IMR-90 (cell line): ENCODE measurements around the gene PLA2G2F. TPM values are rescaled to one million over a fixed set of nuclear protein-coding genes. Genes with fewer than 3 reads are reported as not detected.
"Not testable (repeated sequence)": the region's sequence is repeated elsewhere in the genome, so short reads cannot be mapped to it uniquely, and the experiment has no call there.

Experiments
- ATAC-seq: fragments of 200-7000 bp; cut with Tn5 transposase; 2 replicates; pipeline ENCODE4 v1.9.1; 2020; ENCODE audit warnings: low read depth, mild to moderate bottlenecking, moderate library complexity
- BruUV-seq: library from RNA; stranded (reverse); fragments of 400-500 nt; replicated peaks from 2 replicates; lab custom pipeline; 2021; lab: Mats Ljungman, UMichigan
- CTCF ChIA-PET: fragments of 300-600 bp; formaldehyde crosslinking; extraction: SDS; loops from one replicate; lab custom pipeline; 2021; ENCODE audit warnings: antibody characterized with exemption; lab: Yijun Ruan, JAX
- POLR2A ChIA-PET: fragments of 300-600 bp; sonication (Branson Sonifier 250); formaldehyde crosslinking; loops from one replicate; lab custom pipeline; 2022; ENCODE audit warnings: antibody characterized with exemption; ENCODE audit not compliant: unreplicated experiment; lab: Charles Lee
- DNase-seq: peaks from one replicate; pipeline ENCODE4 v3.0.0; 2013
- H2AFZ ChIP-seq: replicated peaks from 2 replicates; pipeline ENCODE3; 2013; ENCODE audit warnings: low read length, mild to moderate bottlenecking; ENCODE audit not compliant: poor library complexity
- H2AK5ac ChIP-seq: 2 replicates; pipeline ENCODE4 v1.6.1; 2013; ENCODE audit warnings: low read depth, low read length, inconsistent platforms
- H2AK9ac ChIP-seq: replicated peaks from 2 replicates; pipeline ENCODE3; 2013; ENCODE audit warnings: mild to moderate bottlenecking, low read depth, low read length, moderate library complexity; ENCODE audit not compliant: poor library complexity
- H2BK120ac ChIP-seq: 2 replicates; pipeline ENCODE4 v1.6.1; 2013; ENCODE audit warnings: low read depth, low read length, inconsistent platforms
- H2BK15ac ChIP-seq: 3 replicates; pipeline ENCODE4 v1.6.1; 2013; ENCODE audit warnings: low read depth, low read length, inconsistent platforms
- H2BK20ac ChIP-seq: 2 replicates; pipeline ENCODE4 v1.6.1; 2013; ENCODE audit warnings: low read depth, mild to moderate bottlenecking, inconsistent platforms, low read length, moderate library complexity
- H2BK5ac ChIP-seq: 2 replicates; pipeline ENCODE4 v1.6.1; 2013; ENCODE audit warnings: mild to moderate bottlenecking, low read depth, low read length, inconsistent platforms; ENCODE audit not compliant: poor library complexity, severe bottlenecking
- H3K14ac ChIP-seq: replicated peaks from 2 replicates; pipeline ENCODE4 v1.6.1; 2013; ENCODE audit warnings: low read depth, low read length, inconsistent platforms
- H3K18ac ChIP-seq: 2 replicates; pipeline ENCODE4 v1.6.1; 2013; ENCODE audit warnings: low read depth, low read length, control low read depth
- H3K23ac ChIP-seq: 2 replicates; pipeline ENCODE4 v1.6.1; 2013; ENCODE audit warnings: low read depth, low read length, inconsistent platforms
- H3K27ac ChIP-seq: 2 replicates; pipeline ENCODE4 v1.5.1; 2013; ENCODE audit warnings: mild to moderate bottlenecking, control low read depth, low read length; ENCODE audit not compliant: insufficient read depth
- H3K27me3 ChIP-seq: 2 replicates; pipeline ENCODE4 v1.6.1; 2013; ENCODE audit warnings: low read length; ENCODE audit not compliant: control insufficient read depth, insufficient read depth
- H3K36me3 ChIP-seq: 2 replicates; pipeline ENCODE4 v1.6.1; 2013; ENCODE audit warnings: low read length, mixed read lengths; ENCODE audit not compliant: control insufficient read depth, insufficient read depth
- H3K4ac ChIP-seq: 2 replicates; pipeline ENCODE4 v1.6.1; 2013; ENCODE audit warnings: low read depth, low read length, inconsistent platforms
- H3K4me1 ChIP-seq: 2 replicates; pipeline ENCODE4 v1.6.1; 2013; ENCODE audit warnings: low read length, mixed read lengths; ENCODE audit not compliant: control insufficient read depth, insufficient read depth
- H3K4me2 ChIP-seq: 2 replicates; pipeline ENCODE4 v1.6.1; 2013; ENCODE audit warnings: low read depth, mild to moderate bottlenecking, control low read depth, low read length, moderate library complexity
- H3K4me3 ChIP-seq: 2 replicates; pipeline ENCODE4 v1.5.1; 2013; ENCODE audit warnings: low read depth, mild to moderate bottlenecking, control low read depth, low read length, moderate library complexity; ENCODE audit not compliant: insufficient read depth
- H3K56ac ChIP-seq: 2 replicates; pipeline ENCODE4 v1.6.1; 2013; ENCODE audit warnings: low read length, inconsistent platforms; ENCODE audit not compliant: insufficient read depth; ENCODE audit errors: extremely low read depth
- H3K79me1 ChIP-seq, 2 experiments: 2 replicates each; pipeline ENCODE4 v1.6.1; 2013; ENCODE audit warnings: low read length in 2 of 2, inconsistent platforms in 1 of 2, low read depth in 1 of 2
- H3K9ac ChIP-seq: 2 replicates; pipeline ENCODE4 v1.6.1; 2013; ENCODE audit warnings: low read depth, low read length, control low read depth
- H3K9me1 ChIP-seq: 2 replicates; pipeline ENCODE4 v1.6.1; 2013; ENCODE audit warnings: low read length, inconsistent platforms; ENCODE audit not compliant: insufficient read depth
- H3K9me3 ChIP-seq: 2 replicates; pipeline ENCODE4 v1.6.1; 2013; ENCODE audit warnings: low read length; ENCODE audit not compliant: control insufficient read depth, insufficient read depth
- H4K20me1 ChIP-seq: 2 replicates; pipeline ENCODE4 v1.6.1; 2013; ENCODE audit warnings: low read length, inconsistent platforms; ENCODE audit not compliant: insufficient read depth
- H4K5ac ChIP-seq: 2 replicates; pipeline ENCODE4 v1.6.1; 2013; ENCODE audit warnings: mild to moderate bottlenecking, low read depth, low read length, control low read depth
- H4K8ac ChIP-seq, 2 experiments: 2 replicates each; pipeline ENCODE4 v1.6.1; 2013; ENCODE audit warnings: low read depth in 2 of 2, low read length in 2 of 2, control low read depth in 1 of 2, inconsistent platforms in 1 of 2
- H4K91ac ChIP-seq: 2 replicates; pipeline ENCODE4 v1.6.1; 2013; ENCODE audit warnings: low read depth, low read length, inconsistent platforms; ENCODE audit not compliant: insufficient read depth
- POLR2A ChIP-seq: IDR thresholded peaks from 2 replicates; pipeline ENCODE4 v1.6.1; 2012; ENCODE audit warnings: mild to moderate bottlenecking, low read depth, low read length
- WGBS, 2 experiments: methylation state at CpG; one replicate each; pipeline versions ENCODE4 v1.1.5 to v1.1.7; 2013; ENCODE audit warnings: missing lambda C conversion rate in 2 of 2; ENCODE audit not compliant: insufficient read length in 1 of 2; ENCODE audit errors: extremely low coverage in 2 of 2; 5-methylcytosine and 5-hydroxymethylcytosine counted together
- dilution Hi-C: fragments of 300-500 bp; cut with HindIII; formaldehyde crosslinking; loops from one replicate; pipeline ENCODE4 v1.14.3; 2018; ENCODE audit warnings: low sequenced_read_pairs; ENCODE audit not compliant: unreplicated experiment
- in situ Hi-C: fragments of 300-500 bp; cut with MboI; formaldehyde crosslinking; loops from 3 replicates; pipeline ENCODE4 v1.14.3; 2019; ENCODE audit warnings: low sequenced_read_pairs, inconsistent platforms, mixed read lengths
- intact Hi-C: fragments of 100-400 bp; cut with micrococcal nuclease; formaldehyde crosslinking; loops from 2 replicates; pipeline ENCODE4 v1.10.0; 2022
- polyA plus RNA-seq, 3 experiments: library from polyadenylated mRNA; depleted of rRNA; stranded (reverse); fragments of >200 nt; gene quantifications; 2 replicates each; pipeline ENCODE4 v1.2.3, GENCODE V29; 2012; ENCODE audit warnings: low replicate concordance in 1 of 3
- total RNA-seq: library from RNA; depleted of rRNA; stranded (reverse); fragments of >200 nt; gene quantifications from 2 replicates; pipeline ENCODE4 v1.2.3, GENCODE V29; 2012

The PLA2G2F gene
- total and polyA plus RNA-seq, 2 of the 4 experiments (the other 2 are of a cell fraction), result not detected

DNA sequence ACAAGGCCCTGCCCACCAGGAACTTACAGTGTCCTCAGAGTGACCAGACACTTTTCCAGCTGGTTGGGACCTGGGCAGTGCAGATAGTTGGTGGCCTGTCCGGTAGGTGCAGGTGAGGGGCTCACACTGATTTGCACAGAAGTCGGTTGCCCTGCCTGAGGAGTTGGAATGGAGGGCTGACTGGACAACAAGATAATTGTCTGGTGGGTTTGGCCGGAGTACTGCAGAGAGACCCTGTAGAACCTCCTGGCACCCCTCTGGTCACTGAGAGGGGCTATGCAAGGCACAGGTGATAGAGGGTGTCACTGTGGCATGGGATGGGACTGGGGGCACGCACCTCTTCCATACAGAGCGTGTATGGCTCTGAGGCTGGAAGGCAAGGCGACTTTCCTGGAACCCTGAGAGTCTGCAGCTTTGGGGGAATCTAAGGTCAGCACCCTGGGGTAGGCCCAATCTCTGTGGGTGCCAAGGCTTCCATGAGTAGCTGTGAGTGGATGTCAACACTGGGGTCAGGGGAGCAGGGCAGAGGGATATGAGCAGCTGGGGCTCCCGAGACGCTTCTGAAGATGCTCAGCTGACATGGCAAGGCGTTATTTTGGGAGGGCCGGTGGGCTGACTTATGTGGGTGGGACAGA lies 12.2 kb upstream of the PLA2G2F start:
- dilution Hi-C loops, result no loop called here
- ATAC-seq (no peak), DNase-seq (no peak)
- ChIA-PET CTCF (no interaction called here), POLR2A (no interaction called here)
- H3K79me1 ChIP-seq, result no peaks in the 10 kb centered on the region
- no peak overlapping the region for H3K4me2 ChIP-seq
- no peak overlapping the region for H2BK15ac ChIP-seq
- no peak overlapping the region for H3K4ac ChIP-seq
- H2AK9ac ChIP-seq, result no peak overlapping the region
- no peak overlapping the region for H2BK5ac ChIP-seq
- no peaks in the 10 kb centered on the region for H3K9me3 ChIP-seq
- H2BK20ac ChIP-seq, result no peak overlapping the region
- no peak overlapping the region for H2AK5ac ChIP-seq
- no peak overlapping the region for H4K5ac ChIP-seq
- no peak overlapping the region for H2BK120ac ChIP-seq
- no peak overlapping the region for H3K14ac ChIP-seq
- intact Hi-C loops, result no loop called here
- no peak overlapping the region for H2AFZ ChIP-seq
- no peak overlapping the region for H4K8ac ChIP-seq
- H3K18ac ChIP-seq, result no peak overlapping the region
- peaks cover 2% of the 10 kb centered on the region for H3K27me3 ChIP-seq
- H3K9ac ChIP-seq, result no peak overlapping the region
- no peaks in the 10 kb centered on the region for H4K20me1 ChIP-seq
- no peaks in the 10 kb centered on the region for H3K36me3 ChIP-seq
- no peak overlapping the region for H3K4me3 ChIP-seq
- H3K27ac ChIP-seq, result no peak overlapping the region
- no peaks in the 10 kb centered on the region for H3K4me1 ChIP-seq
- no CpG with 5 or more reads among the region's 10 CpGs for WGBS, 2 experiments
- no peak for TF ChIP-seq POLR2A
- no peaks in the 10 kb centered on the region for H3K9me1 ChIP-seq
- no peak overlapping the region for H3K56ac ChIP-seq
- H4K91ac ChIP-seq, result no peak overlapping the region
- BruUV-seq, result no TSS peak
- H3K23ac ChIP-seq, result no peak overlapping the region
- in situ Hi-C loops, result no loop called here

DNA sequence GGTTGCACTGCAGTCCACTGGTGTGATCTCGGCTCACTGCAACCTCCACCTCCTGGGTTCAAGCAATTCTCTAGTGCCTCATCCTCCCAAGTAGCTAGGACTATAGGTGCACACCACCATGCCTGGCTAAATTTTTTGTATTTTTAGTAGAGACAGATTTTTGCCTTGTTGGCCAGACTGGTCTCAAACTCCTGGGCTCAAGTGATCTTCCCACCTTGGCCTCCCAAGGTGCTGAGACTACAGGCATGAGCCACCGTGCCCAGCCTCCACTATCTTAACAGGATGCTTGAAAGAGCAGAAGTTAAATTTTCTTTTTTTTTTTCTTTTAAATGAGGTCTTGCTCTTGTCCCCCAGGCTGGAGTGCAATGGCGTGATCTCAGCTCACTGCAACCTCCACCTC lies 8.6 kb upstream of the PLA2G2F start:
- intact Hi-C loops, dilution Hi-C loops: not testable (repeated sequence)

More for the DNA sequence above, 8.6 kb upstream of the PLA2G2F start:
- H3K4ac ChIP-seq, H4K5ac ChIP-seq, H3K36me3 ChIP-seq, H3K23ac ChIP-seq, H4K8ac ChIP-seq, H2BK15ac ChIP-seq, DNase-seq, H3K9ac ChIP-seq, H2BK20ac ChIP-seq, H3K18ac ChIP-seq, BruUV-seq, H2AK5ac ChIP-seq, H4K20me1 ChIP-seq, H2BK5ac ChIP-seq, H3K14ac ChIP-seq, ATAC-seq, H3K4me1 ChIP-seq, H4K91ac ChIP-seq, H3K4me2 ChIP-seq, POLR2A ChIA-PET, H3K4me3 ChIP-seq, H2AK9ac ChIP-seq, H3K9me1 ChIP-seq, H2AFZ ChIP-seq, H3K79me1 ChIP-seq, in situ Hi-C loops, H3K9me3 ChIP-seq, H3K27ac ChIP-seq, CTCF ChIA-PET, H3K56ac ChIP-seq, H2BK120ac ChIP-seq, H3K27me3 ChIP-seq: not testable (repeated sequence)
- no CpG with 5 or more reads among the region's 3 CpGs for WGBS, 2 experiments
